DOHH2 (cell line): ENCODE data around the gene KIRREL3.

ENCODE experiments used
- EZH2phosphoT487 ChIP-seq: fragments of 200-600 bp; sonication (generic); IDR thresholded peaks from 2 replicates; pipeline ENCODE4 v1.6.1; 2017; ENCODE audit warnings: borderline replicate concordance, mild to moderate bottlenecking, antibody characterized with exemption, low read length, moderate library complexity, mixed read lengths
- TF ChIP-seq, protein P1 (sequence below): fragments of 200-600 bp; sonication (generic); IDR thresholded peaks from one replicate; pipeline ENCODE4 v1.5.1; 2014; ENCODE audit warnings: antibody characterized with exemption, mild to moderate bottlenecking, low read depth, low read length; ENCODE audit not compliant: poor library complexity, severe bottlenecking

DNA sequence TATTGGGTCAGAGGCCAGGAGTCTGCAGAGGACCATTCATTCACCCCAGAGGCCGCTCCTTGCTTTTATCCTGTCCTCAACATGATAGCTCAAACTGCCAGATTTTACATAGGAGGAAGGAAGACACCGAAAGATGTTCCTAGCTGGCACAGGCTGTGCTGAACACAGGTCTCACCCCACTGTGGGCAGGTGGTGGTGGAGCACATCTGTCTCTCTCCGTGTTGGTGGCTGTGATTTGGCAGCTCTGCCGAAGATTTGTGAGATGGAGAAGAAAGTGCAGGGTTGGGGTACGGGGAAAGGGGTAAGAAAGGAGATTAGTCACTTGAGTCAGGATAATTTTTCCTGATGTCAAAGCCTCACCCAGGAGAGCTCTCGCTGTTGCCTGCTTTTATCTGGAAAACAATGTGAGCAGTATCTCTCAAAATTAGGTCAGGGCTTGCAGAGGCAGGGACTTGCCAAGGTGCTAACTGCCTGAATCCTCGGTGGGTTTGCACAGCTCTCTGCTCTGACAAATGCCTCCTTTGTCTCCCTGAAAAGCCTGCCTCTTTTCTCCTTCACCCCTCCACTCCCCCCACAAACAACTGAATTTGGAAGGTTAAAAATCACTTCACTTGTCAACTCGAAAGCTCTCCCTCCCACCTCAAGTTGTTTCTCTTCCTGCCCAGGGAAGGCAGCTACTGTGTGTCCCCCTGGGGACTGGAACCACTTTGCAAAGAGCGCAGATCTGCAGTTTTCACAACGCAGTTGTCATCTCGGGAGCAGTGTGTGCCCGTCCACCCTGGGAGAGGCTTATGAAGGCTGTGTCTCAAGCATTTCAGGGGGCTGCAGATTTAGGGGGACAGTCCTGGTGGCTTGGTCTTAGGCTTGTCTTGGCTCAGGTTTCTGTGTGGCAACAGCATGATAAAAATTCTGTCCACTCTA lies 345.4 kb downstream of the KIRREL3 start:
- TF ChIP-seq, protein P1, sequence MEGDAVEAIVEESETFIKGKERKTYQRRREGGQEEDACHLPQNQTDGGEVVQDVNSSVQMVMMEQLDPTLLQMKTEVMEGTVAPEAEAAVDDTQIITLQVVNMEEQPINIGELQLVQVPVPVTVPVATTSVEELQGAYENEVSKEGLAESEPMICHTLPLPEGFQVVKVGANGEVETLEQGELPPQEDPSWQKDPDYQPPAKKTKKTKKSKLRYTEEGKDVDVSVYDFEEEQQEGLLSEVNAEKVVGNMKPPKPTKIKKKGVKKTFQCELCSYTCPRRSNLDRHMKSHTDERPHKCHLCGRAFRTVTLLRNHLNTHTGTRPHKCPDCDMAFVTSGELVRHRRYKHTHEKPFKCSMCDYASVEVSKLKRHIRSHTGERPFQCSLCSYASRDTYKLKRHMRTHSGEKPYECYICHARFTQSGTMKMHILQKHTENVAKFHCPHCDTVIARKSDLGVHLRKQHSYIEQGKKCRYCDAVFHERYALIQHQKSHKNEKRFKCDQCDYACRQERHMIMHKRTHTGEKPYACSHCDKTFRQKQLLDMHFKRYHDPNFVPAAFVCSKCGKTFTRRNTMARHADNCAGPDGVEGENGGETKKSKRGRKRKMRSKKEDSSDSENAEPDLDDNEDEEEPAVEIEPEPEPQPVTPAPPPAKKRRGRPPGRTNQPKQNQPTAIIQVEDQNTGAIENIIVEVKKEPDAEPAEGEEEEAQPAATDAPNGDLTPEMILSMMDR: no peak
- no peak for TF ChIP-seq EZH2phosphoT487
